Measurements from ENCODE around the gene IRF9. TPM values are rescaled to one million over a fixed set of nuclear protein-coding genes. Genes with fewer than 3 reads are reported as not detected.
A peak's percentile ranks its signal among the peaks of the same experiment; 100 is the strongest.

IRF9 gene
- total and polyA plus RNA-seq, 2 of the 13 experiments (the other 11 are each of a cell fraction or from before 2014, with no cell fraction given): 14.9 to 49.7 TPM

DNA sequence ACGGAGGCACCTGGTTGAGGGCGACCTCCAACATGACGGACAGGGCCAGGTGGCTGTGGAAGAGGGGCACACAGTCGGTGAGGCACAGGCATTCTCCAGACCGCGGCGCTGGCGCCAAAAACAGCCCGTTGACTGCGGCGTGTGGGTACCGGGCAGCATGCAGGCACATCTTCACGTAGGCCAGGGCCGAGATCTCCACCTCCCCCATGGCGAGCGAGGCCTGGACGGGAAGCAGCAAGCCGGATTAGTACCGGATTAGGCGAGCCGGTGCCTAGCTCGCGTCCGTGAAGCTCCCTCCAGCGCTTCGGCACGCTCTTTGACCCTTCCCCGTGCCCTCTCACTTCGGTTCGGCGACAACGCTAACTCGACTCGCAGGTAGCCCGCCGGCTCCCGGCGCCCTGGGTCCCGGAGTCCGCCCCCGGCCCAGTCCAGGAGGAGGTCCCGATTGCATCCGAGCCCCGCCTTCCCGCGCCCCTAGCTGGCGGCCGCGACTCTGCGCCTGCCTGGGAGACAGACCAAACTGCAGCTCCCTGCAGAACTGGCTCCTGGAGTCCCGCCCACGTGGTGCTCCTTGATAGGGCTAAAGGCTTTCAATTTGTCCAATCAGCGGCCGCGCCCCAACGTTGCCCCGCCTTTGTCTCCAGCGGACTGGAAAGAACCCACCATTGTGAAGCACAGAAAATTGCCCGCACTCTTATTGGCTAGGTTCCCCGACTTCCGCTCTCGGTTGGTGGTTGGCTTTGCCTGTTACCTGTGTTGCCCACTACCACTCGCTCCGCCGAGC lies 19.8 kb upstream of the IRF9 start, which contains the start of gene EMC9 (continued):
- TF ChIP-seq ATRX (CRISPR knock-in tag; IDR thresholded peaks at IDR 0.05; ENCODE audit: borderline replicate concordance) (0 out of 2 replicates have a peak, but pooled peaks have one; percentile 9), GATA4 (IDR thresholded peaks at IDR 0.05; ENCODE audit: borderline replicate concordance, low read depth) (peak; percentile 90), RXRB (CRISPR knock-in tag; IDR thresholded peaks at IDR 0.05; ENCODE audit: borderline replicate concordance) (peak; percentile 57), ZFP90 (CRISPR knock-in tag; IDR thresholded peaks at IDR 0.05; ENCODE audit: borderline replicate concordance) (peak; percentile 82)
- TF ChIP-seq, protein P1, sequence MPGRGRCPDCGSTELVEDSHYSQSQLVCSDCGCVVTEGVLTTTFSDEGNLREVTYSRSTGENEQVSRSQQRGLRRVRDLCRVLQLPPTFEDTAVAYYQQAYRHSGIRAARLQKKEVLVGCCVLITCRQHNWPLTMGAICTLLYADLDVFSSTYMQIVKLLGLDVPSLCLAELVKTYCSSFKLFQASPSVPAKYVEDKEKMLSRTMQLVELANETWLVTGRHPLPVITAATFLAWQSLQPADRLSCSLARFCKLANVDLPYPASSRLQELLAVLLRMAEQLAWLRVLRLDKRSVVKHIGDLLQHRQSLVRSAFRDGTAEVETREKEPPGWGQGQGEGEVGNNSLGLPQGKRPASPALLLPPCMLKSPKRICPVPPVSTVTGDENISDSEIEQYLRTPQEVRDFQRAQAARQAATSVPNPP (CRISPR knock-in tag; IDR thresholded peaks at IDR 0.05): peak; percentile 95
- TF ChIP-seq, protein P2, sequence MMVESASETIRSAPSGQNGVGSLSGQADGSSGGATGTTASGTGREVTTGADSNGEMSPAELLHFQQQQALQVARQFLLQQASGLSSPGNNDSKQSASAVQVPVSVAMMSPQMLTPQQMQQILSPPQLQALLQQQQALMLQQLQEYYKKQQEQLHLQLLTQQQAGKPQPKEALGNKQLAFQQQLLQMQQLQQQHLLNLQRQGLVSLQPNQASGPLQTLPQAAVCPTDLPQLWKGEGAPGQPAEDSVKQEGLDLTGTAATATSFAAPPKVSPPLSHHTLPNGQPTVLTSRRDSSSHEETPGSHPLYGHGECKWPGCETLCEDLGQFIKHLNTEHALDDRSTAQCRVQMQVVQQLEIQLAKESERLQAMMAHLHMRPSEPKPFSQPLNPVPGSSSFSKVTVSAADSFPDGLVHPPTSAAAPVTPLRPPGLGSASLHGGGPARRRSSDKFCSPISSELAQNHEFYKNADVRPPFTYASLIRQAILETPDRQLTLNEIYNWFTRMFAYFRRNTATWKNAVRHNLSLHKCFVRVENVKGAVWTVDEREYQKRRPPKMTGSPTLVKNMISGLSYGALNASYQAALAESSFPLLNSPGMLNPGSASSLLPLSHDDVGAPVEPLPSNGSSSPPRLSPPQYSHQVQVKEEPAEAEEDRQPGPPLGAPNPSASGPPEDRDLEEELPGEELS (CRISPR knock-in tag; IDR thresholded peaks at IDR 0.05): peak; percentile 49
- TF ChIP-seq, protein P3, sequence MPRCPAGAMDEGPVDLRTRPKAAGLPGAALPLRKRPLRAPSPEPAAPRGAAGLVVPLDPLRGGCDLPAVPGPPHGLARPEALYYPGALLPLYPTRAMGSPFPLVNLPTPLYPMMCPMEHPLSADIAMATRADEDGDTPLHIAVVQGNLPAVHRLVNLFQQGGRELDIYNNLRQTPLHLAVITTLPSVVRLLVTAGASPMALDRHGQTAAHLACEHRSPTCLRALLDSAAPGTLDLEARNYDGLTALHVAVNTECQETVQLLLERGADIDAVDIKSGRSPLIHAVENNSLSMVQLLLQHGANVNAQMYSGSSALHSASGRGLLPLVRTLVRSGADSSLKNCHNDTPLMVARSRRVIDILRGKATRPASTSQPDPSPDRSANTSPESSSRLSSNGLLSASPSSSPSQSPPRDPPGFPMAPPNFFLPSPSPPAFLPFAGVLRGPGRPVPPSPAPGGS (CRISPR knock-in tag; IDR thresholded peaks at IDR 0.05): peak; percentile 97
- TF ChIP-seq, protein P4, sequence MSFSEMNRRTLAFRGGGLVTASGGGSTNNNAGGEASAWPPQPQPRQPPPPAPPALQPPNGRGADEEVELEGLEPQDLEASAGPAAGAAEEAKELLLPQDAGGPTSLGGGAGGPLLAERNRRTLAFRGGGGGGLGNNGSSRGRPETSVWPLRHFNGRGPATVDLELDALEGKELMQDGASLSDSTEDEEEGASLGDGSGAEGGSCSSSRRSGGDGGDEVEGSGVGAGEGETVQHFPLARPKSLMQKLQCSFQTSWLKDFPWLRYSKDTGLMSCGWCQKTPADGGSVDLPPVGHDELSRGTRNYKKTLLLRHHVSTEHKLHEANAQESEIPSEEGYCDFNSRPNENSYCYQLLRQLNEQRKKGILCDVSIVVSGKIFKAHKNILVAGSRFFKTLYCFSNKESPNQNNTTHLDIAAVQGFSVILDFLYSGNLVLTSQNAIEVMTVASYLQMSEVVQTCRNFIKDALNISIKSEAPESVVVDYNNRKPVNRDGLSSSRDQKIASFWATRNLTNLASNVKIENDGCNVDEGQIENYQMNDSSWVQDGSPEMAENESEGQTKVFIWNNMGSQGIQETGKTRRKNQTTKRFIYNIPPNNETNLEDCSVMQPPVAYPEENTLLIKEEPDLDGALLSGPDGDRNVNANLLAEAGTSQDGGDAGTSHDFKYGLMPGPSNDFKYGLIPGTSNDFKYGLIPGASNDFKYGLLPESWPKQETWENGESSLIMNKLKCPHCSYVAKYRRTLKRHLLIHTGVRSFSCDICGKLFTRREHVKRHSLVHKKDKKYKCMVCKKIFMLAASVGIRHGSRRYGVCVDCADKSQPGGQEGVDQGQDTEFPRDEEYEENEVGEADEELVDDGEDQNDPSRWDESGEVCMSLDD (CRISPR knock-in tag; IDR thresholded peaks at IDR 0.05; ENCODE audit: borderline replicate concordance): peak; percentile 66; the same call in 1 of the 2 replicates
- TF ChIP-seq, protein P5, sequence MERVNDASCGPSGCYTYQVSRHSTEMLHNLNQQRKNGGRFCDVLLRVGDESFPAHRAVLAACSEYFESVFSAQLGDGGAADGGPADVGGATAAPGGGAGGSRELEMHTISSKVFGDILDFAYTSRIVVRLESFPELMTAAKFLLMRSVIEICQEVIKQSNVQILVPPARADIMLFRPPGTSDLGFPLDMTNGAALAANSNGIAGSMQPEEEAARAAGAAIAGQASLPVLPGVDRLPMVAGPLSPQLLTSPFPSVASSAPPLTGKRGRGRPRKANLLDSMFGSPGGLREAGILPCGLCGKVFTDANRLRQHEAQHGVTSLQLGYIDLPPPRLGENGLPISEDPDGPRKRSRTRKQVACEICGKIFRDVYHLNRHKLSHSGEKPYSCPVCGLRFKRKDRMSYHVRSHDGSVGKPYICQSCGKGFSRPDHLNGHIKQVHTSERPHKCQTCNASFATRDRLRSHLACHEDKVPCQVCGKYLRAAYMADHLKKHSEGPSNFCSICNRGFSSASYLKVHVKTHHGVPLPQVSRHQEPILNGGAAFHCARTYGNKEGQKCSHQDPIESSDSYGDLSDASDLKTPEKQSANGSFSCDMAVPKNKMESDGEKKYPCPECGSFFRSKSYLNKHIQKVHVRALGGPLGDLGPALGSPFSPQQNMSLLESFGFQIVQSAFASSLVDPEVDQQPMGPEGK (CRISPR knock-in tag; IDR thresholded peaks at IDR 0.05): peak; percentile 78; the same call in 1 of the 2 replicates
- TF ChIP-seq, protein P6, sequence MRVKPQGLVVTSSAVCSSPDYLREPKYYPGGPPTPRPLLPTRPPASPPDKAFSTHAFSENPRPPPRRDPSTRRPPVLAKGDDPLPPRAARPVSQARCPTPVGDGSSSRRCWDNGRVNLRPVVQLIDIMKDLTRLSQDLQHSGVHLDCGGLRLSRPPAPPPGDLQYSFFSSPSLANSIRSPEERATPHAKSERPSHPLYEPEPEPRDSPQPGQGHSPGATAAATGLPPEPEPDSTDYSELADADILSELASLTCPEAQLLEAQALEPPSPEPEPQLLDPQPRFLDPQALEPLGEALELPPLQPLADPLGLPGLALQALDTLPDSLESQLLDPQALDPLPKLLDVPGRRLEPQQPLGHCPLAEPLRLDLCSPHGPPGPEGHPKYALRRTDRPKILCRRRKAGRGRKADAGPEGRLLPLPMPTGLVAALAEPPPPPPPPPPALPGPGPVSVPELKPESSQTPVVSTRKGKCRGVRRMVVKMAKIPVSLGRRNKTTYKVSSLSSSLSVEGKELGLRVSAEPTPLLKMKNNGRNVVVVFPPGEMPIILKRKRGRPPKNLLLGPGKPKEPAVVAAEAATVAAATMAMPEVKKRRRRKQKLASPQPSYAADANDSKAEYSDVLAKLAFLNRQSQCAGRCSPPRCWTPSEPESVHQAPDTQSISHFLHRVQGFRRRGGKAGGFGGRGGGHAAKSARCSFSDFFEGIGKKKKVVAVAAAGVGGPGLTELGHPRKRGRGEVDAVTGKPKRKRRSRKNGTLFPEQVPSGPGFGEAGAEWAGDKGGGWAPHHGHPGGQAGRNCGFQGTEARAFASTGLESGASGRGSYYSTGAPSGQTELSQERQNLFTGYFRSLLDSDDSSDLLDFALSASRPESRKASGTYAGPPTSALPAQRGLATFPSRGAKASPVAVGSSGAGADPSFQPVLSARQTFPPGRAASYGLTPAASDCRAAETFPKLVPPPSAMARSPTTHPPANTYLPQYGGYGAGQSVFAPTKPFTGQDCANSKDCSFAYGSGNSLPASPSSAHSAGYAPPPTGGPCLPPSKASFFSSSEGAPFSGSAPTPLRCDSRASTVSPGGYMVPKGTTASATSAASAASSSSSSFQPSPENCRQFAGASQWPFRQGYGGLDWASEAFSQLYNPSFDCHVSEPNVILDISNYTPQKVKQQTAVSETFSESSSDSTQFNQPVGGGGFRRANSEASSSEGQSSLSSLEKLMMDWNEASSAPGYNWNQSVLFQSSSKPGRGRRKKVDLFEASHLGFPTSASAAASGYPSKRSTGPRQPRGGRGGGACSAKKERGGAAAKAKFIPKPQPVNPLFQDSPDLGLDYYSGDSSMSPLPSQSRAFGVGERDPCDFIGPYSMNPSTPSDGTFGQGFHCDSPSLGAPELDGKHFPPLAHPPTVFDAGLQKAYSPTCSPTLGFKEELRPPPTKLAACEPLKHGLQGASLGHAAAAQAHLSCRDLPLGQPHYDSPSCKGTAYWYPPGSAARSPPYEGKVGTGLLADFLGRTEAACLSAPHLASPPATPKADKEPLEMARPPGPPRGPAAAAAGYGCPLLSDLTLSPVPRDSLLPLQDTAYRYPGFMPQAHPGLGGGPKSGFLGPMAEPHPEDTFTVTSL (CRISPR knock-in tag; IDR thresholded peaks at IDR 0.05; ENCODE audit: borderline replicate concordance): no peak

Measured in HepG2 (cell line).